ENCODE measurements around the gene APBA2. TPM values are rescaled to one million over a fixed set of nuclear protein-coding genes. Genes with fewer than 3 reads are reported as not detected.
A peak's percentile ranks its signal among the peaks of the same experiment; 100 is the strongest.

Gene APBA2
- total RNA-seq, 1 donor from 2014 or later: 3.8 TPM

GRCh38 chr15:29115093-29115991, 229.6 kb downstream of the APBA2 start:
- H3K4me3 ChIP-seq: peak overlapping the region; percentile 38
- H3K4me1 ChIP-seq: no peaks in the 10 kb centered on the region
- DNase-seq: no peak
- H3K9me3 ChIP-seq: no peaks in the 10 kb centered on the region
- intact Hi-C loops (cut with DNase I): no loop called here
- no peak for ATAC-seq
- H3K27ac ChIP-seq: no peak overlapping the region
- H3K27me3 ChIP-seq (ENCODE audit: low read depth): peaks cover 23% of the 10 kb centered on the region
- TF ChIP-seq CTCF (IDR thresholded peaks at IDR 0.05): peak; percentile 27
- H3K36me3 ChIP-seq: no peaks in the 10 kb centered on the region

DNA sequence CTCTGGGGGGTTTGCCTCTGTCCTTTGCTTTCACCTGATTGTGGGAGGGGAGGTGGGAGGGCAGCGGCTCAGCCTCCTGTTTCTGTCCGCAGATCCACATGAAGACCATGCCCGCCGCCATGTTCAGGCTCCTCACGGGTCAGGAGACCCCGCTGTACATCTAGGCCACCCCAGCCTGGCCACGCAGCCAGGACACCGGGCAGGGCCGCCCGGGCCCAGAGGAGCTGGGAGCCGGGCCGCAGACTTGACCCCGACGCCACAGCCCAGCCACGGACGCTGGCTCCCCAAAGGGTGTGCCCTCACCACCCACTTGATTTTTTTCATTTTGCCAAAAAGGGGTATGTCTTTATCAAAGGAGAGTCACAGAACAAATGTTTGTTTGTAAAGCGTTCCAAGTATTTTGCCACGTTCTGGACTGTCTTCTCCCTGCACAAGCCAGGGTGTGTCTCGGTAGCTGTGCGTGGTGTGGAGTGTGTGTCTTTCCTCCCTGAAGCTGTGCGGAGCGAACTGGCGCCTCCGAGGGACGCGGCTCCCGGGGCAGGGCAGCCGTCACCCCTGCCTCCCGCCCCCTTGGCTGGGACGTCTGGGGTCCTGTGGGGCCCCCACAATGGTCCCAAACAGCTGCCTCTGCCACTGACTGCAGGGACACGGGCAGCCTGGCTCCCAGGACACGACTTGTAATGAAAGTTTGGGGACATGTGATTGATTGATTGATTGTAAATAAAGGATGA, 231.4 kb downstream of the APBA2 start:
- TF ChIP-seq CTCF (IDR thresholded peaks at IDR 0.05): no peak
- Histone ChIP-seq H3K9me3 (no peaks in the 10 kb centered on the region), H3K36me3 (no peaks in the 10 kb centered on the region), H3K27ac (no peak overlapping the region), H3K27me3 (ENCODE audit: low read depth) (peaks cover 18% of the 10 kb centered on the region), H3K4me3 (no peak overlapping the region), H3K4me1 (no peaks in the 10 kb centered on the region)
- no peak for ATAC-seq
- intact Hi-C loops (cut with DNase I): no loop called here
- DNase-seq: no peak

DNA sequence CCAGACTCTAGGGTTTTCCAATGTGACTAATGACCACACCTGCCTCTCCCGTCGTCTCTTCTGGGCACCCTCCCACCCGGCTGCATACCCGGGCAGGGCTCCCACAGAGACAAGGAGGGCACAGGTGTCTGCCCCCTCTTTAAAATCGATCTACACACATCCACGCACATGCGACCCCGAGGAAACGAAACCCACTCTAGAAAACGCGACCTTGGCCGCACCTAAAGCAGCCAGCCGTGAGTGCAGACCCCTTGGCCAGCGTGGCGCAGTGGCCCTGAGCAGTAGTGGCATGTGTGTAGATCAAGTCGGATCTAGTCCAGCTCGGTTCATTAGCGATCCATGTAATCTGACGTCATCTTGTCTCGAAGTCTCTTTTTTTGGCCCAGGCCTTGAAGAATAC, 232.0 kb downstream of the APBA2 start:
- DNase-seq (no peak), ATAC-seq (no peak)
- no peaks in the 10 kb centered on the region for H3K4me1 ChIP-seq
- no peak for TF ChIP-seq CTCF (IDR thresholded peaks at IDR 0.05)
- H3K27ac ChIP-seq: no peak overlapping the region
- intact Hi-C loops (cut with DNase I): no loop called here
- no peaks in the 10 kb centered on the region for H3K36me3 ChIP-seq
- no peaks in the 10 kb centered on the region for H3K9me3 ChIP-seq
- H3K4me3 ChIP-seq: no peak overlapping the region
- H3K27me3 ChIP-seq (ENCODE audit: low read depth): peaks cover 18% of the 10 kb centered on the region

DNA sequence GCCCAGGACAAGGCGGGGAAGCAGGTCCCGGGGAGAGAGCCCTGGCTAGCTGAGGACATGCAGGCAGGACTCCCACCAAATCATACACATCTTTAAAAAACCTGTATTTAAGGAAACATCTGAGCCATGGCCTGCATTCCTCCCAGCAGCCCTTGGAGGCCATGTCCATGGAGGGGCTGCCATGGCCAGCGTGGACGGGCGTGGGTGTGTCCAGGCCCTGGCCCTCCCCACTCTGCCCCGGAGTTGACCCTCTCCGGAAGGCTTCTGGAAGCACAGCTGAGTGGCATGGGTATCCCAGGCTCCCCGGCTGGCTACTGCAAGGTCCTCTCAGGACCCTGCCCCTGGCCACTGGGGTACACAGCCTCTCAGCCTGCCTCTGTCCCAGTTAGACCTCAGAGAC, 234.1 kb downstream of the APBA2 start:
- Histone ChIP-seq H3K36me3 (no peaks in the 10 kb centered on the region), H3K27me3 (ENCODE audit: low read depth) (peaks cover 7% of the 10 kb centered on the region), H3K4me3 (no peak overlapping the region), H3K4me1 (no peaks in the 10 kb centered on the region), H3K27ac (no peak overlapping the region), H3K9me3 (no peaks in the 10 kb centered on the region)
- intact Hi-C loops (cut with DNase I): no loop called here
- DNase-seq (no peak), ATAC-seq (no peak)
- no peak for TF ChIP-seq CTCF (IDR thresholded peaks at IDR 0.05)

DNA sequence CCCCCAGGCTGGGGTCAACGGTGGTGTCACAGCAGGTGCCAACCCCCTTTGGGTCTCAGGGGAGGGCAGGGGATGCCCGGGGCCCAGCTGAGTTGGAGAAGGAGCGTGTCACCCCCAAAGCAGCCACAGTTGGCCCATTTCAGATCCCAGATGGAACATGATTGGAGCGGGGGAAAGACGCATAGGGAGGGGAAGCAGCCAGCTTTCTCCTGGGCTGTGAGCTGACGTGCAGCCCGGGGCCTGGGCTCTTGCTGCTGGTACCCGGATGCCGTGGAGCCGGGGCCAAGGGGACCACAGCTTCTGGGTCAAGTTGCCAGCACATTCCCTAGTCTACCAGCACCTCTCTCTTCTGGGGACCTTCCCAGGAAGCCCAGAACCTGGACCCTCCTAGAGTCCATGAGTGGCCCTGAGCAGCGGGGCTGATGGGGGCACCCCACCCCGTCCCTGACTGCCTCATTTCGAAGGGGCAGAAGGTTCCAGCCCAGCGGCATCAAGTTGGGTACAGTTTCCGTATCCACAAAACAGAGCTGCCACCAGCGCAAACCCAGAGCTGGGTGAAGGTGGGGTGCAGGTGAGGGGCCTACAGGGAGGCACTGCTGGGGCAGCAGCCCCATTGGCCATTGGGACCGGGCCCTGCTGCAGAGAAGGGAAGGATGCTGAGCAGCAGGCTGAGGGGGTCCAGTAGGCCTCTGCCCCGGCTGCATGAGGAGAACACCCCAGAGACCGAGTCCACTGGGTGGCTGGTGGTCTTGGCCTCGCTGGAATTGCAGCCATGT, 235.0 kb downstream of the APBA2 start:
- Histone ChIP-seq H3K27ac (no peak overlapping the region), H3K9me3 (no peaks in the 10 kb centered on the region), H3K27me3 (ENCODE audit: low read depth) (no peaks in the 10 kb centered on the region), H3K4me3 (no peak overlapping the region), H3K36me3 (no peaks in the 10 kb centered on the region), H3K4me1 (no peaks in the 10 kb centered on the region)
- no peak for TF ChIP-seq CTCF (IDR thresholded peaks at IDR 0.05)
- ATAC-seq (no peak), DNase-seq (no peak)
- intact Hi-C loops (cut with DNase I): no loop called here

Measured in lower lobe of right lung (tissue), 2 donors.